EL (cell line): ENCODE measurements around the gene PSMB5.
"Not testable (repeated sequence)": the region's sequence is repeated elsewhere in the genome, so short reads cannot be mapped to it uniquely, and the experiment has no call there.

ENCODE experiments used
- DNase-seq: peaks from one replicate; pipeline ENCODE4 v3.0.0-alpha.2; 2016

PSMB5 gene

GRCh38 chr14:23013054-23013748 is 21.5 kb downstream of the PSMB5 start:
- no peak for DNase-seq

GRCh38 chr14:23009939-23010726 is 24.6 kb downstream of the PSMB5 start, which contains the start of gene C14orf93:
C14orf93 (minus strand) TSS chr14:23010143; CDS start chr14:22999023, 11,120 bp downstream.
- DNase-seq, result peak; percentile 75

GRCh38 chr14:23009483-23009938 is 25.2 kb downstream of the PSMB5 start:
- DNase-seq, result no peak

- DNase-seq, result no peak
Measured at GRCh38 chr14:23008831-23009230, 25.9 kb downstream of the PSMB5 start.

- DNase-seq, result peak; percentile 98
Measured at GRCh38 chr14:23006544-23007419, 27.9 kb downstream of the PSMB5 start.

- DNase-seq, result no peak
Measured at GRCh38 chr14:23006188-23006534, 28.5 kb downstream of the PSMB5 start.

GRCh38 chr14:23005451-23006187 is 29.1 kb downstream of the PSMB5 start:
- peak; percentile 14 for DNase-seq

- DNase-seq, result not testable (repeated sequence)
Measured at GRCh38 chr14:23004274-23004673, 30.4 kb downstream of the PSMB5 start.

- DNase-seq, result no peak
Measured at GRCh38 chr14:23002592-23002991, 32.1 kb downstream of the PSMB5 start.

GRCh38 chr14:23000860-23001259 is 33.8 kb downstream of the PSMB5 start:
- no peak for DNase-seq

- DNase-seq, result no peak
Measured at GRCh38 chr14:22998329-22999012, 36.2 kb downstream of the PSMB5 start.

GRCh38 chr14:22997676-22998323 is 36.9 kb downstream of the PSMB5 start:
- no peak for DNase-seq

- DNase-seq, result no peak
Measured at GRCh38 chr14:22996768-22997654, 37.7 kb downstream of the PSMB5 start.

- DNase-seq, result no peak
Measured at GRCh38 chr14:22995889-22996625, 38.6 kb downstream of the PSMB5 start.

GRCh38 chr14:22994762-22995275 is 39.9 kb downstream of the PSMB5 start:
- peak; percentile 79 for DNase-seq

- DNase-seq, result no peak
Measured at GRCh38 chr14:22993517-22993916, 41.2 kb downstream of the PSMB5 start.

- no peak for DNase-seq
Measured at GRCh38 chr14:22991852-22992251, 42.8 kb downstream of the PSMB5 start.

- DNase-seq, result no peak
Measured at GRCh38 chr14:22987291-22987690, 47.4 kb downstream of the PSMB5 start.

- peak; percentile 81 for DNase-seq
Measured at GRCh38 chr14:22986508-22987054, 48.1 kb downstream of the PSMB5 start.
